HG03095 (cell line): ENCODE measurements around the gene ZG16B.

Source experiments
- ATAC-seq: cut with Tn5 transposase; IDR thresholded peaks from one replicate; pipeline ENCODE4 v1.9.1; 2021; ENCODE audit warnings: moderate library complexity; ENCODE audit not compliant: unreplicated experiment

The ZG16B gene

DNA sequence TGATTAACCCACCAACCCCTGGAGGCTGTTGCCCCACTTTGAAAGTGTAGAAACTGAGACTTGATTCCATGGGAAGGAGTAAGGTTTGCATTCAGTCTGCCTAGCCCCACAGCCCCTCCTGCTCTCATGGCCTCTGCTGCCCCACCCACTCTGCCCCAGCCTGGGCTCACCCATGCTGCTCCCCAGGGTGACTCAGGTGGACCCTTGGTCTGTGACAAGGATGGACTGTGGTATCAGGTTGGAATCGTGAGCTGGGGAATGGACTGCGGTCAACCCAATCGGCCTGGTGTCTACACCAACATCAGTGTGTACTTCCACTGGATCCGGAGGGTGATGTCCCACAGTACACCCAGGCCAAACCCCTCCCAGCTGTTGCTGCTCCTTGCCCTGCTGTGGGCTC lies 25.4 kb upstream of the ZG16B start:
- ATAC-seq: no peak

- ATAC-seq: no peak
These were observed 23.8 kb upstream of the ZG16B start for GRCh38 chr16:2806286-2806685.

DNA sequence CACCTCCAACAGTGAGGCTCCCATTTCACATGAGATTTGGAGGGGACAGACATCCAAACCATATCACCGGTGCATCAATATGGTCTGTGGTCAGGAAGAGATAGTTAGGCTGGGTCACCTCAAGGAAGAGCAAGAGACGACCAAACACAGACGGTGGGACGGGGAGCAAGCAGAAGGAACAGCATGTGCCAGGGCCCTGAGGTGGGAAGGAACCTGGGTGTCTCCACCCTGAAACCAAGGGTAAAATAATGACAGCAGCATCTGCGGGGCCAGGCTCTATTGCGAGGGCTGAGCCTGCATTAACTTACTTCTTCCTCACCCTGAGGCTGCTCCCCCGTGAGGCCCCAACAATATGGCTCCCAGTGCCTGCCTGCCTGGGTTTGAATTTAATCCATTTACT lies 21.9 kb upstream of the ZG16B start:
- no peak for ATAC-seq

GRCh38 chr16:2809149-2809760 lies 20.8 kb upstream of the ZG16B start:
- no peak for ATAC-seq

- ATAC-seq: no peak
These were observed 19.5 kb upstream of the ZG16B start for GRCh38 chr16:2810651-2811050.

DNA sequence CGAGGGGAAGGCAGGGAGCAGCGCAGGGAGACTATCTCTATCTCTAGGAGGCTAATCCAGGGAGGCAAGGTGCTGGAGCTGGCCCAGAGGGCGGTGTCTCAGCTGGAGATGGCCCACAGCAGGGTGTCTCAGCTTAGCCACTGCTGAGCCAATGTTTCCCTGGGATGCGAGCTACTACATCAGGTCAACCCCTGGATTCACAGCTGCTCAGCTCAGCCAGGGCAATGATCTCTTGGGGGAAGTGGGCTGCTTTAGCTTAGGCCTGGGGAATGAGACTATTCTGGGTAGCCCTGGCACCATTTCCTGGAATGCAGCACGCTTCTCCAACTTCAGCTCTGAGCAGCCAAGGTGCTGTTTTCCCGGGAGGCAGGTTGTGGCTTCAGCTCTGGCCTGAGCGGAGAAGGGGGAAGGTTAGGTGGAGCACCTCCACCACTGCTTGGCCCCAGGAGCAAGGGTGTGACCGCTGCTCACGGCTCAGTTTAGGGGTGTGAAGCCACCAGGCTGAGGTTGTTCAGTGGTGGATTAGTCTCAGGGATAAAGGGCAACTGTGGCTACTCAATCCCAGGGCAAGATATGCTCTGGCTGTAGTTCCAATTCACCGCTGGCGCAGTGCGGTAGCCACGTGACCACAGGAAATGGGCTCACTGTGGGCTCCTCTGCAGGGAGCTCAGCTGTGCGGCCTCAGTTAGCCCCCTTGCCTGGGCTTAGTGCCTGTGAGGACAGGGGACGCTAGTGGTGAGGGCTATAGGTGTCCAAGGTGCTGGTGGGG lies 18.2 kb upstream of the ZG16B start:
- no peak for ATAC-seq

DNA sequence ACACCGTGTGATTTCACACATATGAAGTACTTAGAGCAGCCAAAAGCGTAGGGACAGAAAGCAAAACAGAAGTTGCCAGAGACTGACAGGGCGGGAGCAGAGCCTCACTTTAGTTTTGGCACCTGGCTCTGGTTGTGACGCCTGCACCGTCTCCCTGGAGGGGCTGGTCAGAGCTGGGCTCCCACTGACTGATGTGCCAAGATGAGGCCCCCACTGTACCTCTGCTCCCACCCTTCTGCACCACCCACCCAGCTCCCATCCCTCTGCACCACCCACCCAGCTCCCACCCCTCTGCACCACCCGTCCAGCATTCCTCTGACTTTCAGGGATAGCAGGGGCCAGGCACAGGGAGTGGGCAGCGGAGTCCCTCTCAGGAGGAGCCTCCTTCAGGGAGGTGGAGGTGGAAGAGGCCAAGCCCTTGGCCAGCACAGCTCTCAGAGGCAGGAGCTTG lies 16.3 kb upstream of the ZG16B start:
- no peak for ATAC-seq

DNA sequence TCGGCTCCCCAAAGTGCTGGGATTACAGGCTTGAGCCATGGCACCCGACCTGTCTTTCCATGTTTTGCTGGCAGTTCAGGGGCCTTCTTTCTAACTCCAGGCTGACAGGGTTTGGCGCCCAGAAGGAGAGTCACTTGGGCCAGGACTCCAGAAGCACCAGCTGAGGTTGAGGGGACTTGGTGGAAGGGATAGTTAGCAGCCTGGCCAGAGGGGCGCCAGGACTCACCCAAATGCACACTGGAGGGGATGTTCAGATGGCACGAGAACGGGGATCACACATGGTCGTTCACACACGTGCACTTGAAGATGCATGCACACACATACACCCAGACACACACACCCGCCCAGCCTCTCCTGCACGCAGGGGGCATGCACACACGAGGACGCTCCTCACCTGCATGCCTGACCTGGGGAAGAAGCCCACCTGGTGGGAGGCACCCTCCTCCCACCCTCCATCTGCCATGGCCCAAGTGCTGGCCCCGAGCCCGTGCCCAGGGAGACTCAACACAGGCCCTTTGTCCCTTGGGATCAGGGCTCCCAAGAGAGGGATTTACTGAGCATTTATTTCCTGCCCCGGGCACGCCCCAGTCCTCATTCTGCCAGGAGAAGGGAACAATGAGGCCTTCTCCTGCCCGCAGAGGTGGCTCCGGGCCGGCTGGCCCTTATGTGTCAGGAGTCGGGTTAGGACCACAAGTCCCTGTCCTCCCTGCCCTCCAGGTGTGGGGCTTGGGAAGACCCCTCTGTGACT lies 15.4 kb upstream of the ZG16B start:
- ATAC-seq: no peak

DNA sequence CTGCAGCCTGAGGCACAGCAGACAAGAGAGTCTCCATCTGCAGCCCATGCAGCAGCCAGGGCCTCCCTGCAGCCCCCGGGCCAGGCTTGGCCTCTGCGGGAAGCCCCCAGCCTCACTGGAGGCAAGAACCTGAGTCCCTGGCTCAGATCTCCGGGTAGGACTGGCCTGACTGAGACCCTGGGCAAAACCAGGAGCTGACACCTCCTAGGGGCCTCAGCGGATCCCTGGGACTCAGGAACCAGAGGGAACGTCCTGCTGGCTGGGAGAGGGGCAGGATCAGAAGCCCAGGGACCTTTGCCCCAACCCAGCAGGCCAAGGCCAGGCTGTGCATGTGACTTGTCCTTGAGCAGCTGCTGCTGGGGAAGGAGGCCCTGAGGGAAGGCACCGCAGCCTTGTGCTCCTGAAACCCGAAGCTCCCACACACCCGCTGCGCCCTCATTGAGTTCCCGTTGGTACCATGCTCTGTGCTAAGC lies 14.8 kb upstream of the ZG16B start:
- ATAC-seq: no peak

DNA sequence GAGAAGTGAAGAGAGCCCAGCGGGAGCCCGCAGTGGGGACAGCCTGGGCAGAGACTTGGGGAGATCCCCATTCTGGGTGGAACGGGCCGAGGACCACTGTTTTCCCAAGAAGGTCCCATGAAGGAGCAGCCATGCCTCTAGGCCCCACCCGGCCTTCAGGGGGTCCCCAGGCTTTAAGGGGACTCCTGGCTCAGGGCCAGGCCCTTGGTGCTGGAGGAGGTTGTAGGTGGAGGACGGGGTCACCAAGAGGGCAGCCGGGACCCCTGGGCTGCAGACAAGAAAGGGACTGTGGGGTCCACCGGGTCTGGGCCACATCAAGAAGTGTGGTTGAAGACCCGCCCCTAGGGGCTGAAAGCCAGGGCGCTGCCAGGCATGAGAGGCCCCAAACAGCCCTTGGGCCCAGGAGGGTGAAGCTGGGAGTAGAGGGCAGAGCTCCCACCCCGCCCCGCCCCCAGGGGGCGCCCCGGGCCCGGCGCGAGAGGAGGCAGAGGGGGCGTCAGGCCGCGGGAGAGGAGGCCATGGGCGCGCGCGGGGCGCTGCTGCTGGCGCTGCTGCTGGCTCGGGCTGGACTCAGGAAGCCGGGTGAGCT lies 13.3 kb upstream of the ZG16B start, which contains the start of gene PRSS21:
TSS of gene PRSS21 (plus strand) at position 487 of the 589 bp plus-strand sequence. CDS start at position 519, 32 bp downstream.
- no peak for ATAC-seq

GRCh38 chr16:2817340-2818271 lies 12.5 kb upstream of the ZG16B start:
- ATAC-seq: no peak

DNA sequence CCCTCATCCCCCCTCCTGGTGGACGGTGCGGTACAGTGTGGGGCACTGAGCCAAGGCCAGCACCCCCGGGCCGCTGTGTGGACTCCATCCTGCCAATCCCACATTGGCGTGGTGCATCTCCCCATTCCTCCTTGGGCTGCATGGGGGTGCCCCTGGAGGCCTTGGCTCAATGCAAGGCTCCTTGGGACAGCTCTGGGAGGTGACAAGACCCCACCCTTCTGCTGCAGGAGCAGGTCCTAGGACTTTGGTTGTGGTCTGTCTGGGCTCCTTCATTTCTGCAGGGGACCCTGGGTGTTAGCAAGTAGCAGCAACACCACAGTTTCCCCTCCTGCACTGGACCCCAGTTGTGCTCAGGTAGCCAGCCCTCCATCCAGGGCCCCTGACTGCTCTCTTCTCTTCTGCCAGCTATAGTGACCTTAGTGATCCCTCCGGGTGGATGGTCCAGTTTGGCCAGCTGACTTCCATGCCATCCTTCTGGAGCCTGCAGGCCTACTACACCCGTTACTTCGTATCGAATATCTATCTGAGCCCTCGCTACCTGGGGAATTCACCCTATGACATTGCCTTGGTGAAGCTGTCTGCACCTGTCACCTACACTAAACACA lies 11.7 kb upstream of the ZG16B start:
- ATAC-seq: no peak

GRCh38 chr16:2819179-2819938 lies 10.7 kb upstream of the ZG16B start:
- no peak for ATAC-seq

GRCh38 chr16:2819939-2820835 lies 9.9 kb upstream of the ZG16B start:
- ATAC-seq: no peak

GRCh38 chr16:2820836-2821486 lies 9.1 kb upstream of the ZG16B start:
- no peak for ATAC-seq

- ATAC-seq: no peak
These were observed 8.5 kb upstream of the ZG16B start for GRCh38 chr16:2821487-2822157.

DNA sequence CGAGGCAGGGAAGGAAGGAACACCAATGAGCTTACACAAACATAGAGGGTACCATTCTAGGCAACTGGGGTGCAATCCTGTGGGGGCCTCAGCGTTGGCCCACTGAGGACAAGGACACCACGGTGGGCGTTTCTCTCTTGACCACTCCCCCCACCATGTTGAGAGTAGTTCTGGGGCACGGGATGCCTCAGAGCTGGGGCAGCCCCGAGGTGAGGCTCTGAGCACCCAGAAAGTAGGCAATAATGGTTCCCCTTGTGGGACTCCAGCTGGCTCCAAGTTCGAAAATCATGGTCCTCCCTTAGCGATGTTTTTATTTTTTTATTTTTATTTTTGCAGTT lies 8.0 kb upstream of the ZG16B start:
- no peak for ATAC-seq
